ENCODE measurements around the gene MAP1B. TPM values are rescaled to one million over a fixed set of nuclear protein-coding genes. Genes with fewer than 3 reads are reported as not detected.

MAP1B gene
- total RNA-seq, 1 donor from 2014 or later: 20.5 TPM

DNA sequence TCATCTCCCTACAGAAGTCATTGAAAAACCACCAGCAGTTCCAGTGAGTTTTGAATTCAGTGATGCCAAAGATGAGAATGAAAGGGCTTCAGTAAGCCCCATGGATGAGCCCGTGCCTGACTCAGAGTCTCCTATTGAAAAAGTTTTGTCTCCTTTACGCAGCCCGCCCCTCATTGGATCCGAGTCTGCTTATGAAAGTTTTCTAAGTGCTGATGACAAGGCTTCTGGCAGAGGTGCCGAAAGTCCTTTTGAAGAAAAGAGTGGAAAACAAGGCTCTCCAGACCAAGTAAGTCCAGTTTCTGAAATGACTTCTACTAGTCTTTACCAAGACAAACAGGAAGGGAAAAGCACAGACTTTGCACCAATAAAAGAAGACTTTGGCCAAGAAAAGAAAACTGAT, 90.1 kb downstream of the MAP1B start:
- TF ChIP-seq, protein P1, sequence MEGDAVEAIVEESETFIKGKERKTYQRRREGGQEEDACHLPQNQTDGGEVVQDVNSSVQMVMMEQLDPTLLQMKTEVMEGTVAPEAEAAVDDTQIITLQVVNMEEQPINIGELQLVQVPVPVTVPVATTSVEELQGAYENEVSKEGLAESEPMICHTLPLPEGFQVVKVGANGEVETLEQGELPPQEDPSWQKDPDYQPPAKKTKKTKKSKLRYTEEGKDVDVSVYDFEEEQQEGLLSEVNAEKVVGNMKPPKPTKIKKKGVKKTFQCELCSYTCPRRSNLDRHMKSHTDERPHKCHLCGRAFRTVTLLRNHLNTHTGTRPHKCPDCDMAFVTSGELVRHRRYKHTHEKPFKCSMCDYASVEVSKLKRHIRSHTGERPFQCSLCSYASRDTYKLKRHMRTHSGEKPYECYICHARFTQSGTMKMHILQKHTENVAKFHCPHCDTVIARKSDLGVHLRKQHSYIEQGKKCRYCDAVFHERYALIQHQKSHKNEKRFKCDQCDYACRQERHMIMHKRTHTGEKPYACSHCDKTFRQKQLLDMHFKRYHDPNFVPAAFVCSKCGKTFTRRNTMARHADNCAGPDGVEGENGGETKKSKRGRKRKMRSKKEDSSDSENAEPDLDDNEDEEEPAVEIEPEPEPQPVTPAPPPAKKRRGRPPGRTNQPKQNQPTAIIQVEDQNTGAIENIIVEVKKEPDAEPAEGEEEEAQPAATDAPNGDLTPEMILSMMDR (IDR thresholded peaks at IDR 0.05): no peak
- ATAC-seq: no peak

DNA sequence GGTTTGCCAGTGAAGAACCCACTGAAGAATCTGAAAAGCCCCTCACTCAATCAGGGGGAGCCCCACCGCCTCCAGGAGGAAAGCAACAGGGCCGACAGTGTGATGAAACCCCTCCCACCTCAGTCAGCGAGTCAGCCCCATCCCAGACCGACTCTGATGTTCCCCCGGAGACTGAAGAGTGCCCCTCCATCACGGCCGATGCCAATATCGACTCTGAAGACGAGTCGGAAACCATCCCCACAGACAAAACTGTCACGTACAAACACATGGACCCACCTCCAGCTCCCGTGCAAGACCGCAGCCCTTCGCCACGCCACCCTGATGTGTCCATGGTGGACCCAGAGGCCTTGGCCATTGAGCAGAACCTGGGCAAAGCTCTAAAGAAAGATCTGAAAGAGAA, 92.4 kb downstream of the MAP1B start:
- Histone ChIP-seq H3K4me3 (no peak overlapping the region), H3K9me3 (no peaks in the 10 kb centered on the region), H3K36me3 (no peaks in the 10 kb centered on the region), H3K4me1 (no peaks in the 10 kb centered on the region), H3K27me3 (no peaks in the 10 kb centered on the region), H3K27ac (no peak overlapping the region)
- intact Hi-C loops (cut with DNase I): no loop called here
- TF ChIP-seq, protein P1 (IDR thresholded peaks at IDR 0.05): no peak
- ATAC-seq (no peak), DNase-seq (no peak)

More for the DNA sequence above, 90.1 kb downstream of the MAP1B start:
- Histone ChIP-seq H3K27ac (no peak overlapping the region), H3K9me3 (no peaks in the 10 kb centered on the region), H3K4me1 (no peaks in the 10 kb centered on the region), H3K4me3 (no peak overlapping the region), H3K27me3 (no peaks in the 10 kb centered on the region), H3K36me3 (no peaks in the 10 kb centered on the region)
- DNase-seq: no peak
- intact Hi-C loops (cut with DNase I): no loop called here

DNA sequence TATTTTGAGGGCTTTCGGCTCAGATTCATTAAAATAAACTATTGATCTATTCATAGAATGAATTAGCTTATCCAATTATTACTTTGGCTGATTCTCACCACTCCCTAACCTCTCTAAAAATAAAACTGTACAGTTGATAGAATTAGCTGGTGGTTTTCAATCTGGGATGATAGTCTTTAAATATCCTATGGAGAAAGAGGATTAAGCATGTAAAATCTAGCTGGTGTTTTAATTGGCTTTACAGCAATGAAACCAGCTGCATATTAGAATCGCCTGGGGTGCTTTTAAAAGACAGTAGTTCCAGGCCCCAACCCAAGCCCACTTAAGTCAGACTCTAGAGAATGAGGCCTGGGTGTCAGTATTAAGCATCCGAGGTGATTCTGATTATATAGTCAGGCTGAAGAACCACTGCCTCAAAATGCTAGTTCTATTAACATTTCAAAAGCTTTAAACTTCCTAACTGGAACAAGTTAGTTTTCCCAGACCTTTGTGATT, 95.1 kb downstream of the MAP1B start:
- H3K36me3 ChIP-seq: no peaks in the 10 kb centered on the region
- H3K27ac ChIP-seq: no peak overlapping the region
- no peaks in the 10 kb centered on the region for H3K27me3 ChIP-seq
- TF ChIP-seq, protein P1 (IDR thresholded peaks at IDR 0.05): no peak
- DNase-seq (no peak), ATAC-seq (no peak)
- no peaks in the 10 kb centered on the region for H3K4me1 ChIP-seq
- intact Hi-C loops (cut with DNase I): no loop called here
- H3K9me3 ChIP-seq: no peaks in the 10 kb centered on the region
- no peak overlapping the region for H3K4me3 ChIP-seq

DNA sequence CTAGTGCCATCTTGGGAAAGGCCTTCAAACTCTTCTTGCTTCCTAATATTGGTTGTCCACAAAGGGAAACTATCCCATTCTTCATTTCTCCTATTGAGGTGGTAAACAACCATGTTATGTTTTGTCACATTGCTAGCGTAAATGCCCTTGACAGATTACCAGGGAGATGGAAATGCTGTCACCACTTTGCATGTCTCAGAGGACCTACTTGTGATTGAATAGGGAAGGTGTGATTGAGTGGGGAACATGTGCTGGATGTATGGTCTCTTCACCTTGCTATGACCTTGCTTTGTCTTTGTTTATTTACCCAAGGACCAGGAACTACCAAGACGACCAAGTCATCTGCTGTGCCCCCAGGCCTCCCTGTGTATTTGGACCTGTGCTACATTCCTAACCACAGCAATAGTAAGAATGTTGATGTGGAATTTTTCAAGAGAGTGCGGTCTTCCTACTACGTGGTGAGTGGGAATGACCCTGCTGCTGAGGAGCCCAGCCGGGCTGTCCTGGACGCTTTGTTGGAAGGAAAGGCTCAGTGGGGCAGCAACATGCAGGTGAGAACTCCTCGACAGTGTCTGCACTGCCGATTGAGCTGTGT, 96.1 kb downstream of the MAP1B start:
- Histone ChIP-seq H3K9me3 (no peaks in the 10 kb centered on the region), H3K36me3 (no peaks in the 10 kb centered on the region), H3K27me3 (no peaks in the 10 kb centered on the region), H3K4me1 (no peaks in the 10 kb centered on the region), H3K27ac (no peak overlapping the region), H3K4me3 (no peak overlapping the region)
- ATAC-seq: no peak
- no peak for DNase-seq
- TF ChIP-seq, protein P1 (IDR thresholded peaks at IDR 0.05): no peak
- intact Hi-C loops (cut with DNase I): no loop called here

DNA sequence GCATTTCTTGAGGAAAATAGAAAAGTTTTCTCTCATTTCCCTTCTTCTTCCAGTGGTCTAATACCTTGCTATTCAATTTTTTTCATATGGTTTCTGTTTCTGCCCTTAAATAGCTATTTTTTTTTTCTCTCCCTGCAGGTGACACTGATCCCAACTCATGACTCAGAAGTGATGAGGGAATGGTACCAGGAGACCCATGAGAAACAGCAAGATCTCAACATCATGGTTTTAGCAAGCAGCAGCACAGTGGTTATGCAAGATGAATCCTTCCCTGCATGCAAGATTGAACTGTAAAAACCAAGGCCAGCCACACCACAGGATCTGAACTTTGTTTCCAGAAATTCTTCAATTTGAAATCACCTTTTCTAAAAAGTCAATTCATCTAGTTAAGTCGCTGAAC, 97.7 kb downstream of the MAP1B start:
- Histone ChIP-seq H3K9me3 (no peaks in the 10 kb centered on the region), H3K27ac (no peak overlapping the region)

More for the DNA sequence above, 97.7 kb downstream of the MAP1B start:
- no peaks in the 10 kb centered on the region for H3K36me3 ChIP-seq
- TF ChIP-seq, protein P1 (IDR thresholded peaks at IDR 0.05): no peak
- H3K4me3 ChIP-seq: no peak overlapping the region
- no peak for ATAC-seq
- no peak for DNase-seq
- no peaks in the 10 kb centered on the region for H3K4me1 ChIP-seq
- no peaks in the 10 kb centered on the region for H3K27me3 ChIP-seq
- intact Hi-C loops (cut with DNase I): no loop called here

Measured in upper lobe of right lung (tissue), 1 donor.